CD8-positive, alpha-beta memory T cell (primary cell): Measurements from ENCODE around the gene DGUOK. TPM values are rescaled to one million over a fixed set of nuclear protein-coding genes. Genes with fewer than 3 reads are reported as not detected.

ENCODE experiments used
- CTCF ChIA-PET: fragments of 350-600 bp; sonication (Branson Sonifier 250); formaldehyde crosslinking; loops from one replicate; lab custom pipeline; 2021; ENCODE audit warnings: antibody characterized with exemption; lab: Charles Lee
- POLR2A ChIA-PET: fragments of 350-600 bp; sonication (Branson Sonifier 250); formaldehyde crosslinking; loops from one replicate; lab custom pipeline; 2021; ENCODE audit warnings: antibody characterized with exemption; lab: Charles Lee
- DNase-seq, 5 donors: peaks; one replicate each; pipeline versions ENCODE4 v3.0.0 to v3.0.0-alpha.2; 2020 to 2022; ENCODE audit warnings: mixed read lengths in 1 of 5
- H3K27ac ChIP-seq: one replicate; pipeline ENCODE4 v1.7.0; 2013; ENCODE audit warnings: low read depth, mild to moderate bottlenecking, low read length, moderate library complexity
- H3K27me3 ChIP-seq: 2 replicates; pipeline ENCODE4 v1.7.0; 2013; ENCODE audit warnings: low read length, mild to moderate bottlenecking; ENCODE audit not compliant: insufficient read depth, poor library complexity, severe bottlenecking
- H3K36me3 ChIP-seq: 2 replicates; pipeline ENCODE4 v1.7.0; 2013; ENCODE audit warnings: mild to moderate bottlenecking, low read length, moderate library complexity; ENCODE audit not compliant: insufficient read depth
- H3K4me1 ChIP-seq: 2 replicates; pipeline ENCODE4 v1.7.0; 2013; ENCODE audit warnings: mild to moderate bottlenecking, low read length, moderate library complexity; ENCODE audit not compliant: insufficient read depth
- H3K4me3 ChIP-seq: 2 replicates; pipeline ENCODE4 v1.7.0; 2013; ENCODE audit warnings: mild to moderate bottlenecking, low read length
- H3K9me3 ChIP-seq: 2 replicates; pipeline ENCODE4 v1.7.0; 2013; ENCODE audit warnings: mild to moderate bottlenecking, low read length
- H3K27ac Mint-ChIP-seq, 8 donors: one replicate each; pipeline ENCODE4 v1.8.0; 2020 to 2021; ENCODE audit warnings: mixed read lengths in 8 of 8, mild to moderate bottlenecking in 6 of 8, inconsistent platforms in 3 of 8, moderate library complexity in 3 of 8
- H3K27me3 Mint-ChIP-seq, 2 donors: one replicate each; pipeline ENCODE4 v1.8.0; 2020 to 2021; ENCODE audit warnings: mixed read lengths in 2 of 2, mild to moderate bottlenecking in 1 of 2, moderate library complexity in 1 of 2
- H3K36me3 Mint-ChIP-seq, 3 donors: one replicate each; pipeline ENCODE4 v1.8.0; 2020 to 2021; ENCODE audit warnings: mixed read lengths in 3 of 3, inconsistent platforms in 1 of 3, mild to moderate bottlenecking in 1 of 3
- H3K4me1 Mint-ChIP-seq, 3 donors: one replicate each; pipeline ENCODE4 v1.8.0; 2020 to 2021; ENCODE audit warnings: mixed read lengths in 3 of 3, inconsistent platforms in 1 of 3, mild to moderate bottlenecking in 1 of 3
- H3K4me3 Mint-ChIP-seq, 7 donors: one replicate each; pipeline ENCODE4 v1.8.0; 2020 to 2021; ENCODE audit warnings: mixed read lengths in 7 of 7, mild to moderate bottlenecking in 6 of 7, moderate library complexity in 4 of 7, inconsistent platforms in 2 of 7
- H3K9me3 Mint-ChIP-seq, 5 donors: one replicate each; pipeline ENCODE4 v1.8.0; 2020 to 2022; ENCODE audit warnings: mixed read lengths in 5 of 5, mild to moderate bottlenecking in 3 of 5, moderate library complexity in 2 of 5, inconsistent platforms in 1 of 5
- polyA plus RNA-seq: library from polyadenylated mRNA; unstranded; fragments of 300-500 nt; fragmentation: Illumina TruSeq; gene quantifications from one replicate; pipeline ENCODE4 v1.2.3, GENCODE V29; 2021
- total RNA-seq, 2 experiments: library from RNA; stranded (reverse); gene quantifications; one replicate each; pipeline ENCODE4 v1.2.3, GENCODE V29; 2021

Gene DGUOK
- total and polyA plus RNA-seq, 3 experiments from 2014 or later, result 96.6 to 188 (median 98.8) TPM

DNA sequence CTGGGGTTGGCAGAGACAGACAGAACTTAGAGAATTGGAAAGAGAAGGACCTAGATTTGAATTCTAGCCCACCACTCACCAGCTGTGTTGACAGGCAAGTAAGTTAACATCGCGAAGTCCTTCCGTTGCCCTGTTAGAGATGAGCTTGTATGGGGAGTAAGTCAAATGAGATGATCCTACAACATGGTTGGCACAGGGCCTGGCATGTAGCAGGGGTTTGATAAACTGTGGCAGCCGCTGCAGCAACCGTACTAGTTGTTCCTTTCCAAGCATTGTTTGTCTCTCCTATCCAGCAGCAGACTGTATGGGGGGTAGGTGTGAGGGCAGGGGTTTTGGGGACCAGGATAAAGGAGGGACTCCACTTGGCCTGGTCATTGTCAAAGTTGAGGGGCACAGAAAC is 74.0 kb downstream of the DGUOK start:
- Mint-ChIP-seq H3K4me3 (peak overlapping the region in 3 of 7 donors; percentile 37 to 90 (median 59)), H3K4me1 (peaks cover 48 to 67% (median 67%) of the 10 kb centered on the region in 3 donors), H3K27ac (peak overlapping the region; percentile 31 to 97 (median 80)), H3K27me3 (peaks cover 0 to 3% of the 10 kb centered on the region in 2 donors), H3K36me3 (peaks cover 0 to 9% (median 0%) of the 10 kb centered on the region in 3 donors), H3K9me3 (no peaks in the 10 kb centered on the region)
- Histone ChIP-seq H3K4me1 (peaks cover 51% of the 10 kb centered on the region), H3K27ac (no peak overlapping the region), H3K9me3 (no peaks in the 10 kb centered on the region), H3K27me3 (no peaks in the 10 kb centered on the region), H3K4me3 (no peak overlapping the region), H3K36me3 (peaks cover 7% of the 10 kb centered on the region)
- ChIA-PET CTCF (interaction anchor here (1.2 to 4.5 kb wide), 2 partner anchors 13 to 19 kb away, joined by 3 to 21 read pairs; no protein-coding TSS in a partner anchor), POLR2A (interaction anchor here (0.5 to 0.6 kb wide), 2 partner anchors 30 to 220 kb away, joined by 3 to 8 read pairs; no protein-coding TSS in a partner anchor)
- no peak for DNase-seq

DNA sequence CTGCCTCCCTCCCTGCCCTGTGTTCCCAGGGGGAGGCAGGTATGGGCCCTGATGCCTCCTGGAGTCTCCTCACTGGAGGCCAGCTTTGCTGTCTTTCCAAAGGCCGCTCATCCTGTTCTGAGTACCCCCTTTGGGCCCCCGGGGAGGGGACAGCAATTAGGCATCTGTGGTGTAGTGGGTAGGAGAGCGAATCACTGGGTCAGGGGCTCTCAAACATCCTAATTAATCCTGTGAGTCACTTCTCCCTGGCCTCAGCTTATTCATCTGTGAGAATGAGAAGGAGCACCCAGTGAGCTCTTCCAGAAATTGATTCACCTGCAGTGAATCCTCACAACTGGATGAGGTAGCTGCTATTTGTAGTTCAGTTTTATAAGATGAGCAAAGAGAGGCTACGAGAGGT is 74.4 kb downstream of the DGUOK start:
- Histone ChIP-seq H3K36me3 (peaks cover 9% of the 10 kb centered on the region), H3K27ac (no peak overlapping the region), H3K4me3 (no peak overlapping the region), H3K4me1 (peaks cover 48% of the 10 kb centered on the region), H3K27me3 (no peaks in the 10 kb centered on the region), H3K9me3 (no peaks in the 10 kb centered on the region)
- Mint-ChIP-seq H3K36me3 (peaks cover 0 to 13% (median 0%) of the 10 kb centered on the region in 3 donors), H3K27ac (peak overlapping the region in 7 of 8 donors; percentile 55 to 97 (median 81)), H3K4me3 (peak overlapping the region; percentile 61 to 93 (median 87)), H3K27me3 (peaks cover 0 to 3% of the 10 kb centered on the region in 2 donors), H3K4me1 (peaks cover 49 to 67% (median 67%) of the 10 kb centered on the region in 3 donors), H3K9me3 (no peaks in the 10 kb centered on the region)
- ChIA-PET POLR2A (interaction anchor here (0.5 kb wide), 1 partner anchor 31 kb away, joined by 3 read pairs; no protein-coding TSS in a partner anchor), CTCF (interaction anchor here (1.2 to 4.5 kb wide), 2 partner anchors 14 to 19 kb away, joined by 3 to 21 read pairs; no protein-coding TSS in a partner anchor)
- DNase-seq, result no peak

DNA sequence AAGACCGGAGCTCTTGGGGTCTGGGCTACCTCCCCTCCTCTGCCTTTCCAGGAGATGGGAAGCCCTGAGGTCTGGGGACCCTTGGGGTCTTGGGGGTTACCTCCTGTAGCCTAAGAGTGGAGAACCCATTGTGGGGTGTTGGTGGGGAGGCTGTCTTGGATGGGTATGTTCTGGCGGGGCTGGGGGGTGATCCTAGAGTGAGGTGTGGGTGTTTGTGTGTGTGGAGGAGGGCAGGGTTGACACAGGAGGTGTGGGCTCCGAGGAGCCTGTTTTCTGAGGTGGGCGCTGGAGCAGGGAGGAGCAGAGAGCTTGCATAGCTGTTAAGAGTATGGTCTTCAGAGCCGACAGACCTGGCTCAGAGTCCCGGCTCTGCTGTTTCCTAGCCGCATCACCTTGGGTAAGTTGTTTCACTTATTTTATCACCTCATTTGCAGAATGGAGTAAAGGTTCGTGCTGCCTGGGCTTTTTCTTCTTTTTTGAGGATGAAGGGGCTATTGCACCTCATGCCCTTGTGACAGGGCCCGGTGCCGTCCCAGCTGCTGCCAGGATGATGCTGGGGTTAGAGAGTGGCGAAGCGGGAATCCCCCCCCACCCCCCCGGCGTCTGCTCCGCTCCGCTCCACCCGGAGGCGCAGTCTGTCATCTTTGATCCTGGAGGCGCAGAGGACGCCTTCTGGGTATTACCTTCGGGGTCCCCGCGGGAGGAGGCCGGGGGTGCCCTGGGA is 75.3 kb downstream of the DGUOK start:
- H3K36me3 Mint-ChIP-seq, result peaks cover 0 to 17% (median 2%) of the 10 kb centered on the region in 3 donors
- peak overlapping the region; percentile 79 to 99 (median 88) for H3K27ac Mint-ChIP-seq
- H3K9me3 ChIP-seq, result no peaks in the 10 kb centered on the region
- H3K4me1 ChIP-seq, result peaks cover 43% of the 10 kb centered on the region
- H3K4me3 ChIP-seq, result peak overlapping the region; percentile 35
- DNase-seq, result no peak
- ChIA-PET CTCF (interaction anchor here (1.3 to 4.5 kb wide), 2 partner anchors 15 to 20 kb away, joined by 3 to 21 read pairs; no protein-coding TSS in a partner anchor), POLR2A (interaction anchor here (0.5 to 0.8 kb wide), 2 partner anchors 31 to 65 kb away, joined by 3 read pairs; no protein-coding TSS in a partner anchor)
- no peaks in the 10 kb centered on the region for H3K9me3 Mint-ChIP-seq
- H3K36me3 ChIP-seq, result peaks cover 9% of the 10 kb centered on the region
- peaks cover 0 to 3% of the 10 kb centered on the region in 2 donors for H3K27me3 Mint-ChIP-seq
- H3K27me3 ChIP-seq, result no peaks in the 10 kb centered on the region
- peaks cover 48 to 66% (median 66%) of the 10 kb centered on the region in 3 donors for H3K4me1 Mint-ChIP-seq
- H3K4me3 Mint-ChIP-seq, result peak overlapping the region; percentile 85 to 93 (median 87)
- no peak overlapping the region for H3K27ac ChIP-seq

DNA sequence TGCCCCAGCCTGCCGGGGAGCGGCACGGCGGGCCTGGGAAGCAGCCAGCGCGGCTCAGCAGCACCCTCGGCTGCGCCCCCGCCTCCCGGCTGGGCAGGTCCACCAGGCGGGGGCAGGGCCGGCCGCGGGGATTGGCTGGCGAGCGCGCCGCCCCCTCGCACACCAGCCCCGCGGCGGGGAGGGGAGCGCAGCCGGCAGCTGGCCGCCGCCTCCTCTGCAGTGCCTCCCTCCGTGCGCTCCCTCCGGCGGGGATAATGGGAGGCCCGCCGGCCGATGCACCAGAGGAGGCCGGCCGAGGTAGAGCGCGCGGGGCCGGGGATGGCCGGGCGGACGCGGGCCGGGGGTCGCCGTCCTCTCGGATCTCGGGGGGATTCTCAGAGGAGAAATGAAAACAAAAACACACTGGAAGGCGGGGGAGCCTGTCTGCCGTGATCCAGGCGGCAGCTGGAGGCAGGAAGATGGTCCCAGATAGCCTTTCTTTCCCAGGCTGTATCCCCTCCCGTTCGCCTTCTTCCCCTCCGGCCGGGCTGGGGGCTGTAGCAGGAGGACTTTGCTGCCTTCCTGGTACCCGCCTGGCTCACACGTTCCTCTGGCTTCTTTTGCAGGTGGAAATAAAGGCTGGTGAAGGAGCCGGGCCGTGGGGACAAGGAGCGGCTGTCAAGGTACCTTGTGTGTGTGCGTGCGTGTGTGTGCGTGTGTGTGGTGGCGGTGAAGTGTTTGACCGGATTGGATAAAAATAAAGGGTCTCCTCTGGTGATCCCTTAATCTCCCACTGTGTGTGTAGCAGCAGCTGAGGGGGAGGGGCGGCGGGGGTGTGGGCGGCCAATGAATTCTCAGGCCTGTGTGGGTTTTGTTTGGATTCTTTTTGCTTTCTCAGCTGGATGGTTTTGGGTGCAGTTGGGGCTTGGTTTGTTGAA is 76.1 kb downstream of the DGUOK start:
- Histone ChIP-seq H3K4me1 (peaks cover 35% of the 10 kb centered on the region), H3K4me3 (peak overlapping the region; percentile 64), H3K27me3 (no peaks in the 10 kb centered on the region), H3K9me3 (no peaks in the 10 kb centered on the region), H3K36me3 (peaks cover 9% of the 10 kb centered on the region), H3K27ac (peak overlapping the region; percentile 21)
- Mint-ChIP-seq H3K36me3 (peaks cover 0 to 21% (median 4%) of the 10 kb centered on the region in 3 donors), H3K27ac (peak overlapping the region in 6 of 8 donors; percentile 47 to 87 (median 80)), H3K27me3 (peaks cover 0 to 3% of the 10 kb centered on the region in 2 donors), H3K4me1 (peaks cover 43 to 62% (median 61%) of the 10 kb centered on the region in 3 donors), H3K4me3 (peak overlapping the region; percentile 83 to 93 (median 86)), H3K9me3 (no peaks in the 10 kb centered on the region)
- ChIA-PET CTCF (interaction anchor here (1.3 to 4.5 kb wide), 2 partner anchors 15 to 21 kb away, joined by 3 to 21 read pairs; no protein-coding TSS in a partner anchor), POLR2A (interaction anchor here (0.5 to 0.8 kb wide), 3 partner anchors 29 to 66 kb away, joined by 3 read pairs; no protein-coding TSS in a partner anchor)
- peak; percentile 76 to 83 (median 81) for DNase-seq

DNA sequence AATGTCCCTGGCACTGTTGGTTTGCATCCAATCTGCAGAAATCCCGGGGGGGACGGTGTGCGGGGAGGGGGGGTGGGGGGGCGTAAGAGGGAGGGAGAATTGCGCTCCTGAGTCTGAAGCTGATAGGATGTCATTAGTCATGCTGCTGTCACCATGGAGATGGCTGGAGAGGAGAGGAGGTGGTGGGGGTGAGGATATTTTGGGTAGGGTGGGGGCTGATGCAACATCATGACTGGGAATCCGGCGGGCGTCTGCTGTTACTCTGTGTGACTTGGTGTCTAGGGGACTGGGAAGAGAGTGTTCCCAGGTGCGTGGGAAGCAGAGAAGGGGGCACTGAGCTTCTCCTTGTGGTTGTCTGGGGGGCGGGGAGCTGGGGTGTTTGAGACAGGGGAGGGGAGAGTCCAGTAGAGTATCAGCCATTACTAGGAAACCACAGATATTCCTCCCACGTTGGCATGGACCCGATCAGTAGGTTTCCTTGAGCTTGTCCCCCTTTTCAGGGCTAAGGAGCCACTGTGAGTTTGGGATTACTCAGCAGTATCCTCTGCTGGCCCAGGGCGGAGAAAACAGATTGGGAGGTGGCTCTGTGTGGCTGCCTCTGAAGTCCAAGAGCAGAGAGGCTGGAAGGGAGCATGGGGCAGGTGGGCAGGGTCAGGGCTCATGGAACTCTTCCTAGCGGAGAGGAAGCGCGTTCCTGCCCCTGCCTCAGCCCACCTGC is 77.0 kb downstream of the DGUOK start:
- ChIA-PET CTCF (interaction anchor here (4.5 kb wide), 1 partner anchor 16 kb away, joined by 21 read pairs; no protein-coding TSS in a partner anchor), POLR2A (no interaction called here)
- Mint-ChIP-seq H3K4me1 (peaks cover 38 to 58% (median 57%) of the 10 kb centered on the region in 3 donors), H3K36me3 (peaks cover 0 to 28% (median 4%) of the 10 kb centered on the region in 3 donors), H3K27ac (peak overlapping the region in 3 of 8 donors; percentile 12 to 58 (median 29)), H3K27me3 (peaks cover 0 to 3% of the 10 kb centered on the region in 2 donors), H3K4me3 (peak overlapping the region in 6 of 7 donors; percentile 34 to 84 (median 54)), H3K9me3 (no peaks in the 10 kb centered on the region)
- Histone ChIP-seq H3K4me3 (no peak overlapping the region), H3K4me1 (peaks cover 26% of the 10 kb centered on the region), H3K36me3 (peaks cover 9% of the 10 kb centered on the region), H3K27me3 (no peaks in the 10 kb centered on the region), H3K27ac (peak overlapping the region; percentile 58), H3K9me3 (no peaks in the 10 kb centered on the region)
- DNase-seq, result no peak

DNA sequence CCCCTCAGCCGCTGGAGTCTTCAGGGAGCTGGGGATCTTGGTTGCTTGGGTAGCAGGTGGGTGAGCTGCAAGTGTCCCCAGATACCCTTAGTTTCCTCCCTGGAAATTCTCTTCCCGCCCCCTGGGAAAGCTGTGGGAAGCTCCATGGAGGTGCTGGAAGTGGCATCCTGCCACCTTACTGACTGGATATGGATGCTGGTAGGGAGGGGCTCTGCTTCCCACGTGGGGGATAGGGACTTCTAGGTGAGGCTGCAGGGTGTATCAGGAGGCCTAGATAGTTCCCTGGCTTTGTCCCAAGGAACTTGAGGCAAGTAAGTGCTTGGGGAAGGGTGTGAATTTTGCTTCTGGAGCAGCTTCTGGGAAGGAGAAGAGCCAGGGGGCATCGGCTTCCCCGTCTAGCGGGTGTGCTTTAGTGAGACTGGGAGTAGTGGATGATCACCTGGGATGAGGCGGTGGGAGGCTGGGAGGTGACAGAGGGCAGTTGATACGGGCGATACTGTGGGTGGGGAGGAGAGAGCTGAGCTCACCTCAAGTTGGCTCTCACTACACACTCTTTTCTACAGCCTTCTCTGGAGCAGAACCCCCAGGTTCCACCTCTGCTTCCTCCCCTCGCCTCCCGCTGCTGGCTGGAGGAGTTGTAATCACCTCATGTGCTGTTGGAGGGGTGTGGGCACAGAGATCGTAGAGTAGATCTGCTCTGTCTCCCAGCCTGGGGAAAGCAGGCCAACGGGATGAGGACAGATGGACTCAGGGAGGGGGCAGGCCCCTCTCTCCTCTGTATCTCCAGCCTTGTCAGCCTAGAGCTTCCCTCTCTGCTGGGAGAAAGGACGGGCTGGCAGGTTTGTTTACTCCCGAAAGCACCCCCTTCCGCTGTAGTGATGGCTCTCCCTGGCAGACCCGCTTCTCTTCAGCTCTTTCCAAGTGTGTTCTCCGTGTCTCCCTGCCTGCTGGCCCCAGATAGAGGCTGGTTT is 77.8 kb downstream of the DGUOK start:
- Histone ChIP-seq H3K36me3 (peaks cover 9% of the 10 kb centered on the region), H3K4me1 (peaks cover 22% of the 10 kb centered on the region), H3K4me3 (no peak overlapping the region), H3K27ac (peak overlapping the region; percentile 58), H3K27me3 (no peaks in the 10 kb centered on the region), H3K9me3 (no peaks in the 10 kb centered on the region)
- peak overlapping the region in 5 of 7 donors; percentile 8 to 56 (median 39) for H3K4me3 Mint-ChIP-seq
- H3K9me3 Mint-ChIP-seq, result no peaks in the 10 kb centered on the region
- peaks cover 0 to 29% (median 4%) of the 10 kb centered on the region in 3 donors for H3K36me3 Mint-ChIP-seq
- H3K4me1 Mint-ChIP-seq, result peaks cover 34 to 54% (median 51%) of the 10 kb centered on the region in 3 donors
- CTCF ChIA-PET, result interaction anchor here (4.5 kb wide), 1 partner anchor 17 kb away, joined by 21 read pairs; no protein-coding TSS in a partner anchor
- DNase-seq, result no peak
- peak overlapping the region in 4 of 8 donors; percentile 7 to 60 (median 58) for H3K27ac Mint-ChIP-seq
- POLR2A ChIA-PET, result no interaction called here
- peaks cover 0 to 3% of the 10 kb centered on the region in 2 donors for H3K27me3 Mint-ChIP-seq
